HCT116 (cell line): ENCODE data around the gene SCT. TPM values are rescaled to one million over a fixed set of nuclear protein-coding genes. Genes with fewer than 3 reads are reported as not detected.

Experiments used
- ATAC-seq: fragments of 200-7000 bp; cut with Tn5 transposase; 2 replicates; pipeline ENCODE4 v1.9.1; 2020; ENCODE audit warnings: mild to moderate bottlenecking, moderate library complexity
- BruUV-seq: library from RNA; stranded (reverse); fragments of 400-500 nt; replicated peaks from 2 replicates; lab custom pipeline; 2021; lab: Mats Ljungman, UMichigan
- CTCF ChIA-PET: fragments of 300-600 bp; sonication (Branson Sonifier 250); formaldehyde crosslinking; loops from one replicate; lab custom pipeline; 2021; ENCODE audit warnings: antibody characterized with exemption; lab: Charles Lee
- POLR2A ChIA-PET: fragments of 300-600, 350-600 bp; sonication (Branson Sonifier 250); formaldehyde crosslinking; loops from one replicate; lab custom pipeline; 2021; ENCODE audit warnings: antibody characterized with exemption; lab: Charles Lee
- RAD21 ChIA-PET, 2 experiments: fragments of 300-600 bp; sonication (Branson Sonifier 250); formaldehyde crosslinking; loops; one replicate each; lab custom pipeline; 2023; ENCODE audit warnings: low total read pairs in 2 of 2; ENCODE audit not compliant: uncharacterized antibody in 2 of 2, unreplicated experiment in 2 of 2, low non-redundant PET in 1 of 2; lab: Charles Lee
- DNase-seq: peaks from one replicate; pipeline ENCODE4 v3.0.0-alpha.2; 2010; ENCODE audit warnings: low read depth, low spot score
- H2AFZ ChIP-seq: fragments of 200-600 bp; shearing (Covaris generic), sonication (generic); 2 replicates; pipeline ENCODE4 v1.6.1; 2017; ENCODE audit warnings: low read depth, mixed run types, mixed read lengths, antibody characterized with exemption, low read length; ENCODE audit not compliant: poor library complexity, severe bottlenecking
- H3K27ac ChIP-seq: 2 replicates; pipeline ENCODE4 v1.5.1; 2012; ENCODE audit warnings: low read depth, low read length
- H3K27me3 ChIP-seq: fragments of 200-600 bp; sonication (generic); 2 replicates; pipeline ENCODE4 v1.6.1; 2016; ENCODE audit warnings: mixed run types, low read length, mixed read lengths; ENCODE audit not compliant: insufficient read depth
- H3K36me3 ChIP-seq, 2 experiments: fragments of 200-500 bp in 1 of 2; fragments of 200-600 bp in 1 of 2; sonication (Bioruptor generic) in 1 of 2; sonication (generic) in 1 of 2; 2 replicates each; pipeline versions ENCODE4 v1.5.1 to v1.6.1; 2014 to 2016; ENCODE audit warnings: low read length in 2 of 2, inconsistent platforms in 1 of 2, mixed read lengths in 1 of 2, mixed run types in 1 of 2; ENCODE audit not compliant: insufficient read depth in 2 of 2, control insufficient read depth in 1 of 2
- H3K4me1 ChIP-seq, 2 experiments: fragments of 200-600 bp in 1 of 2; sonication (generic) in 1 of 2; 2 replicates each; pipeline versions ENCODE4 v1.5.1 to v1.6.1; 2012 to 2017; ENCODE audit warnings: low read length in 2 of 2, inconsistent platforms in 1 of 2, mild to moderate bottlenecking in 1 of 2, mixed read lengths in 1 of 2, mixed run types in 1 of 2, moderate library complexity in 1 of 2; ENCODE audit not compliant: insufficient read depth in 2 of 2, control insufficient read depth in 1 of 2
- H3K4me2 ChIP-seq: fragments of 200-600 bp; sonication (generic); 2 replicates; pipeline ENCODE4 v1.6.1; 2017; ENCODE audit warnings: mixed run types, low read length, mixed read lengths
- H3K4me3 ChIP-seq, 2 experiments: fragments of 200-600 bp in 1 of 2; sonication (generic) in 1 of 2; replicated peaks in 1 of 2; 2 replicates each; pipeline ENCODE4 v1.5.1; 2011 to 2016; ENCODE audit warnings: low read length in 2 of 2, control low read depth in 1 of 2, low read depth in 1 of 2, mild to moderate bottlenecking in 1 of 2, mixed read lengths in 1 of 2, mixed run types in 1 of 2
- H3K79me2 ChIP-seq: fragments of 200-600 bp; sonication (generic); 2 replicates; pipeline ENCODE4 v1.6.1; 2017; ENCODE audit warnings: mild to moderate bottlenecking, mixed run types, low read length, moderate library complexity, mixed read lengths; ENCODE audit not compliant: insufficient read depth
- H3K9ac ChIP-seq: fragments of 200-600 bp; sonication (generic); 2 replicates; pipeline ENCODE4 v1.6.1; 2016; ENCODE audit warnings: low read length, mixed read lengths
- H3K9me2 ChIP-seq: fragments of 200-600 bp; sonication (generic), shearing (Covaris generic); 2 replicates; pipeline ENCODE4 v1.6.1; 2017; ENCODE audit warnings: mixed run types, mild to moderate bottlenecking, moderate library complexity; ENCODE audit not compliant: insufficient read depth
- H3K9me3 ChIP-seq, 2 experiments: fragments of 200-500 bp in 1 of 2; fragments of 200-600 bp in 1 of 2; sonication (Bioruptor generic) in 1 of 2; sonication (generic) in 1 of 2; 2 replicates each; pipeline ENCODE4 v1.6.1; 2014 to 2017; ENCODE audit warnings: low read length in 2 of 2, mixed read lengths in 2 of 2, inconsistent platforms in 1 of 2, low read depth in 1 of 2, mild to moderate bottlenecking in 1 of 2, mixed run types in 1 of 2, moderate library complexity in 1 of 2; ENCODE audit not compliant: control insufficient read depth in 1 of 2, insufficient read depth in 1 of 2
- H4K20me1 ChIP-seq: fragments of 200-600 bp; sonication (generic), shearing (Covaris generic); 2 replicates; pipeline ENCODE4 v1.6.1; 2017; ENCODE audit warnings: mixed run types, mild to moderate bottlenecking, moderate library complexity; ENCODE audit not compliant: insufficient read depth
- ELF1 ChIP-seq: IDR thresholded peaks from 2 replicates; pipeline ENCODE4 v1.6.1; 2012; ENCODE audit warnings: low read depth, borderline replicate concordance
- FOSL1 ChIP-seq: IDR thresholded peaks from 2 replicates; pipeline ENCODE4 v1.6.1; 2012; ENCODE audit warnings: low read depth
- RAD21 ChIP-seq: IDR thresholded peaks from 2 replicates; pipeline ENCODE4 v1.6.1; 2012; ENCODE audit warnings: low read depth, mild to moderate bottlenecking
- SRF ChIP-seq: IDR thresholded peaks from 2 replicates; pipeline ENCODE4 v1.6.1; 2012; ENCODE audit warnings: low read depth
- TCF7L2 ChIP-seq: IDR thresholded peaks from 2 replicates; pipeline ENCODE4 v1.7.0; 2011; ENCODE audit warnings: borderline replicate concordance, inconsistent platforms; ENCODE audit not compliant: insufficient read depth, insufficient read length; ENCODE audit errors: extremely low read depth
- ZFX ChIP-seq: fragments of 450-650 bp; IDR thresholded peaks from 2 replicates; pipeline ENCODE4 v1.6.1; 2017
- intact Hi-C: fragments of 100-400 bp; cut with micrococcal nuclease; formaldehyde crosslinking; loops from 2 replicates; pipeline ENCODE4 v1.10.0; 2022
- total RNA-seq: library from RNA; stranded (reverse); gene quantifications from one replicate; pipeline ENCODE4 v1.2.1, GENCODE V29; 2021; ENCODE audit not compliant: unreplicated experiment
- TF ChIP-seq, protein P1 (sequence below): IDR thresholded peaks from 2 replicates; pipeline ENCODE4 v1.6.1; 2012; ENCODE audit warnings: low read depth

SCT gene
- total RNA-seq, 1 experiment from 2014 or later = not detected

- TF ChIP-seq SRF = no peak
Measured at GRCh38 chr11:621838-622237, 5.1 kb downstream of the SCT start (continued).

DNA sequence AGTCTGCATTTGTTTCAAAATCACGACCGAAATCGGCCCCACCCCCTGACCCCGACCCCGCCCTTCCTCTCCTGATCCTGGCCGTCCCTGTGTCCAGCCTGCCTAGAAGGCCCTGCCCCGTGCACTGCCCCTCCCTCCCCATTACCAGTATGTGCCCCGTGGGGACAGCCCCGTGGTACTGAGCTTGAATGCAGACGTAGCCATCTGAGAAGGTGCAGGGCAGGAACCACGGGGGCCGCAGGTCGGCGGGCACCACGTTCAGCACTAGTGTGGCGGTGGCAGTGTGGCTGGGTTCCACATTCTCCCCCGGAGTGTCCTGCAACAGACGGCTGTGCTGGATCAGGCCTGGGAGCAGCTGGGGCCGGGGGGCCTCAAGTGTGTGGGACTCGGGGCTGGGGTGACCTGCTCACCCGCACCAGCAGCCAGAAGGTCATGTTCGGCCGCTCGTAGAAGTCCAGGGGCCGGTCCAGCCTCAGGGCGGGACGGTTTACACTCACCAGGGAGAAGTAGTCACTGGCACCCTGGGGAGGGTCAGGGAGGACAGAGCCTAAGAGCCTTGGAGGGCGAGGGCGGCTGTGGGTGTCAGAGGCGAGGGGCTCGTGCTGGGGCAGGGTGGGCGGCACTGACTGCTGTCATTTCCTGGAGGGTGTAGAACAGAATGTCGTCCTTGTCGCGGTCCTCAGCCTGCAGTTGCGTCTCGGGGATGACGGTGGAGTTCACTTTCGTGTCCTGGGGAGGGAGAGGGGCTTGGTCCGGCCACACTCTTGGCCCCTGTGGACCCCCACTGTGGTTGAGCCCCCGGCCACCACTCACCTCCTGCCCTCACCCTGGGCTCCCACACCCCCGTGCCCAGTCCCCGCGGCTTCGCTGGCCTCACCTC, 5.8 kb downstream of the SCT start:
- Histone ChIP-seq H3K79me2 (peaks cover 8% of the 10 kb centered on the region; the same call in 1 of the 2 replicates), H3K27me3 (no peaks in the 10 kb centered on the region), H3K9me2 (no peaks in the 10 kb centered on the region), H3K9me3 (no peaks in the 10 kb centered on the region), H3K36me3 (peaks cover 3 to 4% of the 10 kb centered on the region in 2 experiments; a peak in 2 of 4 replicates), H3K4me2 (no peak overlapping the region), H3K4me1 (peaks cover 0 to 19% of the 10 kb centered on the region in 2 experiments; a peak in 3 of 4 replicates), H3K9ac (no peak overlapping the region), H3K27ac (no peak overlapping the region), H3K4me3 (no peak overlapping the region), H4K20me1 (no peaks in the 10 kb centered on the region), H2AFZ (no peak overlapping the region)
- DNase-seq (no peak), ATAC-seq (no peak)
- ChIA-PET RAD21 (no interaction called here), POLR2A (no interaction called here), CTCF (no interaction called here)
- no TSS peak for BruUV-seq
- intact Hi-C loops = no loop called here
- no peak for TF ChIP-seq ZFX
- TF ChIP-seq RAD21 = no peak
- no peak for TF ChIP-seq TCF7L2
- TF ChIP-seq ELF1 = no peak
- no peak for TF ChIP-seq FOSL1
- TF ChIP-seq, protein P1, sequence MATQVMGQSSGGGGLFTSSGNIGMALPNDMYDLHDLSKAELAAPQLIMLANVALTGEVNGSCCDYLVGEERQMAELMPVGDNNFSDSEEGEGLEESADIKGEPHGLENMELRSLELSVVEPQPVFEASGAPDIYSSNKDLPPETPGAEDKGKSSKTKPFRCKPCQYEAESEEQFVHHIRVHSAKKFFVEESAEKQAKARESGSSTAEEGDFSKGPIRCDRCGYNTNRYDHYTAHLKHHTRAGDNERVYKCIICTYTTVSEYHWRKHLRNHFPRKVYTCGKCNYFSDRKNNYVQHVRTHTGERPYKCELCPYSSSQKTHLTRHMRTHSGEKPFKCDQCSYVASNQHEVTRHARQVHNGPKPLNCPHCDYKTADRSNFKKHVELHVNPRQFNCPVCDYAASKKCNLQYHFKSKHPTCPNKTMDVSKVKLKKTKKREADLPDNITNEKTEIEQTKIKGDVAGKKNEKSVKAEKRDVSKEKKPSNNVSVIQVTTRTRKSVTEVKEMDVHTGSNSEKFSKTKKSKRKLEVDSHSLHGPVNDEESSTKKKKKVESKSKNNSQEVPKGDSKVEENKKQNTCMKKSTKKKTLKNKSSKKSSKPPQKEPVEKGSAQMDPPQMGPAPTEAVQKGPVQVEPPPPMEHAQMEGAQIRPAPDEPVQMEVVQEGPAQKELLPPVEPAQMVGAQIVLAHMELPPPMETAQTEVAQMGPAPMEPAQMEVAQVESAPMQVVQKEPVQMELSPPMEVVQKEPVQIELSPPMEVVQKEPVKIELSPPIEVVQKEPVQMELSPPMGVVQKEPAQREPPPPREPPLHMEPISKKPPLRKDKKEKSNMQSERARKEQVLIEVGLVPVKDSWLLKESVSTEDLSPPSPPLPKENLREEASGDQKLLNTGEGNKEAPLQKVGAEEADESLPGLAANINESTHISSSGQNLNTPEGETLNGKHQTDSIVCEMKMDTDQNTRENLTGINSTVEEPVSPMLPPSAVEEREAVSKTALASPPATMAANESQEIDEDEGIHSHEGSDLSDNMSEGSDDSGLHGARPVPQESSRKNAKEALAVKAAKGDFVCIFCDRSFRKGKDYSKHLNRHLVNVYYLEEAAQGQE = no peak
- TF ChIP-seq SRF = no peak
